Left ventricle myocardium inferior (tissue), 1 donor: ENCODE results near the gene KANK2. TPM values are rescaled to one million over a fixed set of nuclear protein-coding genes. Genes with fewer than 3 reads are reported as not detected.
"Not testable (repeated sequence)": the region's sequence is repeated elsewhere in the genome, so short reads cannot be mapped to it uniquely, and the experiment has no call there.

ENCODE experiments used
- DNase-seq: peaks from one replicate; pipeline ENCODE4 v3.0.0-alpha.2; 2020
- H3K27ac ChIP-seq: fragments of 200-600 bp; replicated peaks from 2 replicates; pipeline ENCODE4 v1.8.0; 2021
- H3K27me3 ChIP-seq: fragments of 200-600 bp; 2 replicates; pipeline ENCODE4 v1.8.0; 2021; ENCODE audit warnings: low read depth
- H3K36me3 ChIP-seq: fragments of 200-600 bp; 2 replicates; pipeline ENCODE4 v1.8.0; 2021
- H3K4me1 ChIP-seq: fragments of 200-600 bp; 2 replicates; pipeline ENCODE4 v1.8.0; 2021
- H3K4me3 ChIP-seq: fragments of 200-600 bp; 2 replicates; pipeline ENCODE4 v1.8.0; 2021; ENCODE audit warnings: mild to moderate bottlenecking, moderate library complexity
- H3K9me3 ChIP-seq: fragments of 200-600 bp; replicated peaks from 2 replicates; pipeline ENCODE4 v1.8.0; 2021
- intact Hi-C: fragments of 100-400 bp; cut with micrococcal nuclease; formaldehyde crosslinking; loops from one replicate; pipeline ENCODE4 v1.11.0; 2022
- total RNA-seq: library from RNA; stranded (reverse); fragmentation: NEBNext Ultra II Directional; extraction: Animal tissue kit (Norgen Biotek cat#: 25700); gene quantifications from one replicate; pipeline ENCODE4 v1.2.1, GENCODE V29; 2021
- TF ChIP-seq, protein P1 (sequence below): fragments of 200-600 bp; IDR thresholded peaks from 2 replicates; pipeline ENCODE4 v1.8.0; 2021; ENCODE audit warnings: antibody characterized with exemption, mild to moderate bottlenecking, borderline replicate concordance
- donor health status: DM: no; HTN: yes; CAD: no; lungs with severe emphysema.

Gene KANK2
- total RNA-seq, 1 donor from 2014 or later = 326 TPM

DNA sequence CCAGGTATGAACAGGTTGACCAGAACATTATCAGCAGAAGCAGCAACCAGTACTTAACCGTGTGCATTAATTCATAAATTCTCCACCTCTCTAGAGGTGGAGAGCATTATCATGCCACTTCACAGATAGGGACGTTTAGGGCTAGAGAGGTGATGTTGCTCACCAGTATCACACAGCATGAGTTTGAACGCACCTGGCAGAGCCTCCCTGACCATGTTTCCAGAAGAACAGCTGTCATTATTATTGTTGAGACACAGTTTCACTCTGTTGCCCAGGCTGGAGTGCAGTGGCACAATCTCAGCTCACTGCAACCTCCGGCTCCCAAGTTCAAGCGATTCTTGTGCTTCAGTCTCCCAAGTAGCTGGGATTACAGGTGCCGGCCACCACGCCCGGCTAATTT, 6.8 kb downstream of the KANK2 start:
- peak overlapping the region; percentile 95 for H3K27ac ChIP-seq
- H3K4me3 ChIP-seq = peak overlapping the region; percentile 84
- TF ChIP-seq, protein P1, sequence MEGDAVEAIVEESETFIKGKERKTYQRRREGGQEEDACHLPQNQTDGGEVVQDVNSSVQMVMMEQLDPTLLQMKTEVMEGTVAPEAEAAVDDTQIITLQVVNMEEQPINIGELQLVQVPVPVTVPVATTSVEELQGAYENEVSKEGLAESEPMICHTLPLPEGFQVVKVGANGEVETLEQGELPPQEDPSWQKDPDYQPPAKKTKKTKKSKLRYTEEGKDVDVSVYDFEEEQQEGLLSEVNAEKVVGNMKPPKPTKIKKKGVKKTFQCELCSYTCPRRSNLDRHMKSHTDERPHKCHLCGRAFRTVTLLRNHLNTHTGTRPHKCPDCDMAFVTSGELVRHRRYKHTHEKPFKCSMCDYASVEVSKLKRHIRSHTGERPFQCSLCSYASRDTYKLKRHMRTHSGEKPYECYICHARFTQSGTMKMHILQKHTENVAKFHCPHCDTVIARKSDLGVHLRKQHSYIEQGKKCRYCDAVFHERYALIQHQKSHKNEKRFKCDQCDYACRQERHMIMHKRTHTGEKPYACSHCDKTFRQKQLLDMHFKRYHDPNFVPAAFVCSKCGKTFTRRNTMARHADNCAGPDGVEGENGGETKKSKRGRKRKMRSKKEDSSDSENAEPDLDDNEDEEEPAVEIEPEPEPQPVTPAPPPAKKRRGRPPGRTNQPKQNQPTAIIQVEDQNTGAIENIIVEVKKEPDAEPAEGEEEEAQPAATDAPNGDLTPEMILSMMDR = no peak
- H3K36me3 ChIP-seq = peaks cover 65% of the 10 kb centered on the region
- intact Hi-C loops = no loop called here
- no peaks in the 10 kb centered on the region for H3K9me3 ChIP-seq
- peaks cover 100% of the 10 kb centered on the region for H3K4me1 ChIP-seq
- no peaks in the 10 kb centered on the region for H3K27me3 ChIP-seq
- no peak for DNase-seq

DNA sequence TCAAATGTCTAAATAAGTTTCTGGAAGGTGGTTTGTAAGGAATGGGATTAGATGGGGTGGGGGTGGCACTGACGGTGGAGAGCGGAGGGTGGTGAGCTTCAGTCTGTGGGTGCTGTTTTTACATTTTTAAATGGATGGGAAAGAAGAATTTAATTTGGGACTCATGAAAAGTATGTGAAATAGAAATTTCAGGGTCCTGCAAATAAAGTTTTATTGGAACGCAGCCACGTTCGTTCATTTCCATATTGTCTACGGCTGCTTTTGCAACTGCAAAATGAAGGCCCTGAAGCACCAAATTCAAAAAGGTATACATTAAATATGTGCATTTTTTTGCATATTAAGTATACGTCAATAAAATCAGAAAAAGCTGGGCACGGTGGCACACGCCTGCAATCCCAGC, 9.9 kb downstream of the KANK2 start:
- intact Hi-C loops = no loop called here

DNA sequence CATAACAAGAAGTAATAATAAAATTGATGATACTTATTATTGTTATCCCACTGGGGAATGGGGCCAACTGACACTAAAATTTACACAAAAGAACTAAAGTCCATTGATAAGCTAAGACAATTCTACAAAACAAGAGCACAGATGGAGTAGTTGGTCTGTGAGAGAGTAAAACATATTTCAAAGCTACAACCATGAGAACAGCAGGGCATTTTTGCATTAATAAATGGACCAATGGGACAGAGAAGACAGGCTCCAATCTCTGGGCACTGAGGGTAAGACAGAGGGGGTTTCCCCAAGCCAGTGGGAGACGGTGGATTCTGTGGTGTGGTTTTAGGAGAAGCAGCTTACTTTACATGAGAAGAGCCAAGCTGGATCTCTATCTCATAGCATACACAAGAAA, 14.4 kb downstream of the KANK2 start:
- peaks cover 70% of the 10 kb centered on the region for H3K4me1 ChIP-seq
- peak overlapping the region; percentile 95 for H3K27ac ChIP-seq
- TF ChIP-seq, protein P1 = no peak
- no peaks in the 10 kb centered on the region for H3K9me3 ChIP-seq
- H3K27me3 ChIP-seq = no peaks in the 10 kb centered on the region
- no peak for DNase-seq
- intact Hi-C loops = no loop called here
- peaks cover 72% of the 10 kb centered on the region for H3K36me3 ChIP-seq
- no peak overlapping the region for H3K4me3 ChIP-seq

More for the DNA sequence above, 9.9 kb downstream of the KANK2 start:
- DNase-seq = no peak
- no peaks in the 10 kb centered on the region for H3K27me3 ChIP-seq
- peaks cover 89% of the 10 kb centered on the region for H3K4me1 ChIP-seq
- H3K4me3 ChIP-seq = no peak overlapping the region
- H3K27ac ChIP-seq = peak overlapping the region; percentile 95
- TF ChIP-seq, protein P1 = no peak
- no peaks in the 10 kb centered on the region for H3K9me3 ChIP-seq
- H3K36me3 ChIP-seq = peaks cover 75% of the 10 kb centered on the region

DNA sequence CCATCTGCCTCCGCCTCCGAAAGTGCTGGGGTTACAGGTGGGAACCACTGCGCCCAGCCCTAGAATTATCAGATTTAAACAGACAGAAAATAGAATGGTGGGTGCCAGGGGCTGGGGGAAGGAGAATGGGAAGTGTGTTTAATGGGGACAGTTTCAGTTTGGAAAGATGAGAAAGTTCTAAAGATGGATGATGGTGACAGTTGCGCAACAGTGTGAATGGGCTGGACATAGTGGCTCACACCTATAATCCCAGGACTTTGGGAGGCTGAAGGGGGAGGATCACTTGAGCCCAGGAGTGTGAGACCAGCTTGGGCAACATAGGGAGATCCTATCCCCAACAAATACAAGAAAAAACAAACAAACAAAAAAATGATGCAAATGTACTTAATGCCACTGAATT, 15.9 kb downstream of the KANK2 start:
- H3K4me3 ChIP-seq = no peak overlapping the region
- TF ChIP-seq, protein P1 = no peak
- intact Hi-C loops = no loop called here
- peaks cover 72% of the 10 kb centered on the region for H3K36me3 ChIP-seq
- DNase-seq = no peak
- H3K4me1 ChIP-seq = peaks cover 55% of the 10 kb centered on the region
- H3K9me3 ChIP-seq = no peaks in the 10 kb centered on the region
- peak overlapping the region; percentile 66 for H3K27ac ChIP-seq
- no peaks in the 10 kb centered on the region for H3K27me3 ChIP-seq

DNA sequence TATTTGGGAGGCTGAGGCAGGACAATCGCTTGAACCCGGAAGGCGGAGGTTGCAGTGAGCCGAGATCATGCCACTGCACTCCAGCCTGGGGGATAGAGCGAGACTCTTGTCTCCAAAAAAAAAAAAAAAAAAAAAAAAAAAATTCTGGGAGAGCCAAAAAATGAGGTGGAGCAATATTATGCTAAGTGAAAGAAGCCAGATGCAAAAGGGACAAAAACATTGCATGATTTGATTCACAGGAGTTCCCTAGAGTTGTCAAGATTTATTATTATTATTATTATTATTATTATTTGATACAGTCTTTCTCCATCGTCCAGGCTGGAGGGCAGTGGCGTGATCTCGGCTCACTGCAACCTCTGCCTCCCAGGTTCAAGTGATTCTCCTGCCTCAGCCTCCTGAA, 16.4 kb downstream of the KANK2 start:
- H3K4me3 ChIP-seq, H3K9me3 ChIP-seq, H3K27me3 ChIP-seq, intact Hi-C loops, DNase-seq: not testable (repeated sequence)
- Histone ChIP-seq H3K36me3 (peaks cover 72% of the 10 kb centered on the region), H3K27ac (peak overlapping the region; percentile 66), H3K4me1 (peaks cover 50% of the 10 kb centered on the region)

DNA sequence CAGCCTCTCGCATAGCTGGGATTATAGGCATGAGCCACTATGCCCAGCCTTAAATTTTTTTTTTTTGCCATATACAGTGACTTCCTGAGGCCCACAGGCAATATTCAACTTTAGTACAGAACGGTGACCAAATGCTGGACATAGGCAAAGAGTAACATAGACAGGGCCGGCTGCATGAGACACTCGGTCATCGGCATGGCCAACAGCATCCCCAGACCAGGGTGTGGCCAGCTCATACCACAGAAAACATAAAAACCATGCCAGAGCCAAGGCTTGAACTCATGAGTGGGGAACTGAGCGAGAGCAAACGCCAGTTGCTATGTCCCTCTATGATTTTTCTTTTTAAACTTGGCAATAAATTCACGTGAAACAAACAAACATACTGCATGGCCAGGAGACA, 17.0 kb downstream of the KANK2 start:
- no peak for DNase-seq
- no peaks in the 10 kb centered on the region for H3K27me3 ChIP-seq
- intact Hi-C loops = no loop called here
- H3K36me3 ChIP-seq = peaks cover 72% of the 10 kb centered on the region
- no peak overlapping the region for H3K4me3 ChIP-seq
- H3K4me1 ChIP-seq = peaks cover 44% of the 10 kb centered on the region
- peak overlapping the region; percentile 66 for H3K27ac ChIP-seq
- TF ChIP-seq, protein P1 = no peak
- H3K9me3 ChIP-seq = no peaks in the 10 kb centered on the region
